ENCODE data around the gene BLTP3B.

DNA sequence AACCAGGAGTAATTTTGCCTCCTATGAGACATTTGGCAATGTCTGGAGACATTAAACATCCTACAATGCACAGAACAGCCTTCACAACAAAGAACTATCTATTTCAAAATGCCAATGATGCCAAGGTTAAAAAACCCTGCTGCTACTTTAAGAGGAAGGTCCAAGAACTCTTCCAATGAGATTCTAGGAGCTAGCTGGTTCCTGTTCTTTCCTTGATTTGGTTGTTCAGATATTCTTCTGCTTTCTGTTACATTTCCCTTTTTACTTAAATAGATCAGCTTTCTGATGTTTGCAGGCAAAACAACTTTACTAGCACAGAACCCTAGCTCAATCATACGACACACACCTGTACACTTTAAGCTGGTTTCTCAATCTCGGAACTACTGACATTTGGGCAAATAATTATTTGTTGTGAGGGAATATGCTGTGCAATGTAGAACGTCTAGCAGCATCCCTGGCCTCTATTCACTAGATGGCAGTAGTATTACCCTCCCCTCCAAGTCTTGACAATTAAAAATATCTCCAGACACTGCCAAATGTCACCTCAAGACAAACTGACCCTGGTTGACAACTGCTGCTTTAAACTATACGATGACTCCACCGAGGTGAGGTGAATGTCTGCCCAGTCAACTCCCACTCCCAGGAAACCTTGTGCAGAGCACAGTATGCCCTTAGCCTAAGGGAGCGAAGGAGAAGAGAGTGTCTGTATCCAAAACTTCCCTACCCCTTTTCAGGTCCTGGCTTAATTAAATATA lies 4.4 kb downstream of the BLTP3B start:
- TF ChIP-seq, protein P1, sequence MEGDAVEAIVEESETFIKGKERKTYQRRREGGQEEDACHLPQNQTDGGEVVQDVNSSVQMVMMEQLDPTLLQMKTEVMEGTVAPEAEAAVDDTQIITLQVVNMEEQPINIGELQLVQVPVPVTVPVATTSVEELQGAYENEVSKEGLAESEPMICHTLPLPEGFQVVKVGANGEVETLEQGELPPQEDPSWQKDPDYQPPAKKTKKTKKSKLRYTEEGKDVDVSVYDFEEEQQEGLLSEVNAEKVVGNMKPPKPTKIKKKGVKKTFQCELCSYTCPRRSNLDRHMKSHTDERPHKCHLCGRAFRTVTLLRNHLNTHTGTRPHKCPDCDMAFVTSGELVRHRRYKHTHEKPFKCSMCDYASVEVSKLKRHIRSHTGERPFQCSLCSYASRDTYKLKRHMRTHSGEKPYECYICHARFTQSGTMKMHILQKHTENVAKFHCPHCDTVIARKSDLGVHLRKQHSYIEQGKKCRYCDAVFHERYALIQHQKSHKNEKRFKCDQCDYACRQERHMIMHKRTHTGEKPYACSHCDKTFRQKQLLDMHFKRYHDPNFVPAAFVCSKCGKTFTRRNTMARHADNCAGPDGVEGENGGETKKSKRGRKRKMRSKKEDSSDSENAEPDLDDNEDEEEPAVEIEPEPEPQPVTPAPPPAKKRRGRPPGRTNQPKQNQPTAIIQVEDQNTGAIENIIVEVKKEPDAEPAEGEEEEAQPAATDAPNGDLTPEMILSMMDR (IDR thresholded peaks at IDR 0.05): no peak
- TF ChIP-seq POLR2A (IDR thresholded peaks at IDR 0.05) (no peak), EP300 (IDR thresholded peaks at IDR 0.05) (no peak), POLR2AphosphoS5 (IDR thresholded peaks at IDR 0.05) (no peak)
